ENCODE measurements around the gene HES5.

DNA sequence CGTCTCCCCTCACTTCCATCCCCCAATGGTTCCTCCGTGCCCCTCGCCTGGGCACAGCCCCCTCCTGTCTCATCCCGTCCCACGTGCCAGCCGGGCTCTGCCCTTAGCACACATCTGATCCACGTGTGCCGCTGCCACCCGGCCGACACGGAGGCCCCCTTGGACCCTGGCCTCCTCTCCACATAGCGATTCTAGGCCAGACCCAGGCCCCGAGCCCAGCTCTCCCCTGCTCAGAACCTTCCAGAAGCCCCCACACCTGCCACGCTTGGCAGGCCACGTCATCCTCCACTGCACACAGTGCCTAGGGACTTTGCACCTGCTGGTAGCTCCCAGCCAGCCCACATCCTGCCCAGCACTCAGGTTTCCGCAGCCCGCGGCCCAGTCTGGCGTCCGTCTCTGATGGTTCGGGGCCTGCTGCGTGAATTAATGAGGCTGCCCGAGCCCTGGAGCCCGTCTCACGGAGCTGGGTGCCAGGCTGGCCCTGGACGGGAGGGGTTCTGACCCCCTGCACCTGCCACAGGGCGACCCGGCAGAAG is 33.9 kb downstream of the HES5 start:
- TF ChIP-seq CTCF (IDR thresholded peaks at IDR 0.05) (no peak), EP300 (IDR thresholded peaks at IDR 0.05) (no peak)
